ENCODE measurements around the gene SAT1. TPM values are rescaled to one million over a fixed set of nuclear protein-coding genes. Genes with fewer than 3 reads are reported as not detected.

The SAT1 gene
- polyA plus RNA-seq, 1 donor, result 38.2 TPM

DNA sequence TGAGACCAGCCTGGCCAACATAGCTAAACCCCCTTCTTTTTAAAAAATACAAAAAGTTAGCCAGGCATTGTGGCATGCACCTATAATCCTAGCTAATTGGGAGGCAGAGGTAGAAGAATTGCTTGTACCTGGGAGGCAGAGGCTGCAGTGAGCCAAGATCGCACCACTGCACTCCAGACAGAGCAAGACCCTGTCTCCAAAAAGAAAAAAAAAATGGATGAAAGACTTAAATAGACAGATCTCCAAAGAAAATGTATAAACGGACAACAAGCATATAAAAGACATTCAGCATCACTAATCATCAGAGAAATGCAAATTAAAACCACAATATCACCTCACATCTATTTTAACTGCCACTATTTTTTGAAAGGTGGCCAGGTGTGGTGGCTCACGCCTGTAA, 6.6 kb upstream of the SAT1 start:
- no peak for DNase-seq (ENCODE audit: low read depth)

DNA sequence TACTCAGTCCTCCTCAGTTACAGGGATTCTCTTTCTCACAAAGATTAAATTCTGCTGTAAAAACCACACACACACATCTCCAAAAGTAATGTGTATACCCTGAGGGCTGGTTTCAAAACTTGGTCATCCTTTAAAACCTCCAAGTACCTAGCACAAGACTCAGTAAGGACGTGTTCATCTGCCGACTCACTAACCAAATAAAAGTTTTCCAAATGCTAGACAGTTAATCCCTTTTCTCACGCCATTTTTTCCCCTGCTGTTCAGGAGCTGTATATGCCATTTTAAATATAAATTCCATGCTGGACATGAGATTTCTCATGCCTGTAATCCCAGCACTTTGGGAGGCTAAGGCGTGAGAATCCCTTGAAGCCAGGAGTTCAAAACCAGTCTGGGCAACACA, 3.9 kb upstream of the SAT1 start:
- no peak for DNase-seq (ENCODE audit: low read depth)

DNA sequence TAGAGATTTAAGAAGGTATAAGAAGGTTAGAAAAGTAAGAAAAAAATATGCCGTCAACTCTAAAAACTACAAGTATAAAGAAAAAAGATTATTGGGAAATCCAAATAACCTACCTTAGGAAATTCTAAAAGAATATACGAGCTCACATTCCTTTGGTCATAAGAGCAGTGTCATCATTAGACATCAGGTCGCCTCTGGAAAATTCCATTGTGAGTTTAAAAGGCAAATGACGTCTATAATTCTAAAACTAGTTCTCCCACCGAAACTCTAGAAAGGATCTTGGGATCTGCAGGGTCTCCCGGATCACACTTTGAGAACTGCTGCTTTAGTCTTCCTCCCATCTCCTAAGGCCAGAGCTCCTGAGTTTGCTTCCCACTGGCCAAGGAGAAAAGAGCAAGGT, 518 bp upstream of the SAT1 start:
- DNase-seq (ENCODE audit: low read depth), result no peak

DNA sequence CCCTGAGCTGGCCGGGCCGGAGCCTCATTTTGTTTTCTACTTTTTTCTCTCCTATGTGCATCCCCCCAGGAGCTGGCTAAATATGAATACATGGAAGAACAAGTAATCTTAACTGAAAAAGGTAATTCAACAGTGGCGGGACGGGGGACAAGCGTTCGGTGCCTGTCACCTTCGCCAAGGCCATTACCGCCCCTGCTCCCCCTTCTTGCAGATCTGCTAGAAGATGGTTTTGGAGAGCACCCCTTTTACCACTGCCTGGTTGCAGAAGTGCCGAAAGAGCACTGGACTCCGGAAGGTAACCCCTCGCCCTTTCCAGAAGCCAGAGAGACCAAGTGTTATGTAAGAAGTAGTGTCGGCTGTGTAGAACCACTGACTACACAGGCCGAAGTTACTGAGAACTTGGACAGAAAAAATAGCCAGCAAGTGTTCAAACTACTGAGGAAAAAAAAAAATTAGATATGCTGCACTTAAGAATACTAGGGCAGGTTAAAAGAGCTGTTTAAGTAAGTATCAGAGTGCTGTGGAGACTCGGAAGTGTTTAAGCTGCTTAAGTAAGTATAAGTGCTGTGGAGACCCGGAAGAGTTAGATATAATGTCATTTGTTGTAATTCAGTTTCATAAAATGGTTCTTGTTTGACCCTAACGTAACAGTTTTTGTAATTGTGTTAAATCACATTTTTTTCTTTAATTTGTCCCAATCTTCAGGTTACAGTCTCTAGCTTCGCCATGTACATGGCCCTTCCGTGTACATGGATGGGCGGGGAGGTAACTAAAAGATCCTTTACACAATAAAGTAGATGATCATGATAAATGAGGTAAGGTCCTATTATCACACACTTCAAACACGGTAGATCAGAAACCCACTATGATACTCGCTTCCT, 856 bp downstream of the SAT1 start:
- DNase-seq (ENCODE audit: low read depth), result no peak

DNA sequence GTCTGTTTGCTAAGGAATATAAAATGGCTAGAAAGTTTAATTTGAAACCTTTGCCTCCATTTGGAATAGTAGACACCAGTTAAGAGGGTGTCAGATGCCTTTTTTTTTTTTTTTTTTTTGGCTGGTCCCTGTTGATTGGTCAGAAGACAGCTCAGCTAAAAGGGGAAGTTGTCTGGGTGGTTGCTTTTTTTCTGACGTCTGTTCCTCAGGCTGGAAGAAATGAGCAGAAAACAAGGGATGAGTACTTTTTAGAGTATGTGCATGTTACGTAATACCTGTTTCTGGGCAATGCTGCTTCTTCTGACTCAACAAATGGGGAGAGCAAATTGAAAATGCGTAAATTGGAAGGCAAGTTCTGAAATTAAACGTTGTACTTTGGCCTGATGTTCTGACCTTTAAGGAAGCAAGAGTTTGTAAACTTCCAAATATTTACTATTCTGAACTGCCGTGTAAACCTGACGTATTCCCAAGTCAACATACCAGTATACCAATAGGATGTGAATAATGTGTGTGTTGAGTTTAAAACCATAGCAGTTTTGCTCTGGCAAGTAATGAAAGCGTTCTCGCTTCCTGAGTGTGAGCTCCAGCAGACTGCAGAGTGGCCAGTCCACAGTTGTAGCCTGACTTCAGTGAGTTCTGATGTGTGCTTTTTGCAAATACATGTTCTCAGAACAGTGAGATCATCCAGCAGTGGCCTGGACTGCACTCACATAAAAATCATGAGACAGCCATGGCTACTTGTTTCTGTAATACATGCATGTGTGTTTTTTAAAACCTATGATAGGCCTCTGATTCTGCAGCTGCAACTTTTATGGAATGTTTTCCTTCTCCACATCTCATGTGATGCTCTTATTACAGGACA, 1.7 kb downstream of the SAT1 start:
- no peak for DNase-seq (ENCODE audit: low read depth)

DNA sequence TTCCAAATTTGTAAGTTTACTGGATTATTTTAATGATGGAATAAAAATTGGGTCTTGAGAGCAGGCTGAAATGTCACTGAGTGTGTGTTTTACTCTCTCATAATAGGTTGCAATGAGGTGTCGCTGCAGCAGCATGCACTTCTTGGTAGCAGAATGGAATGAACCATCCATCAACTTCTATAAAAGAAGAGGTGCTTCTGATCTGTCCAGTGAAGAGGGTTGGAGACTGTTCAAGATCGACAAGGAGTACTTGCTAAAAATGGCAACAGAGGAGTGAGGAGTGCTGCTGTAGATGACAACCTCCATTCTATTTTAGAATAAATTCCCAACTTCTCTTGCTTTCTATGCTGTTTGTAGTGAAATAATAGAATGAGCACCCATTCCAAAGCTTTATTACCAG, 2.6 kb downstream of the SAT1 start:
- no peak for DNase-seq (ENCODE audit: low read depth)

DNA sequence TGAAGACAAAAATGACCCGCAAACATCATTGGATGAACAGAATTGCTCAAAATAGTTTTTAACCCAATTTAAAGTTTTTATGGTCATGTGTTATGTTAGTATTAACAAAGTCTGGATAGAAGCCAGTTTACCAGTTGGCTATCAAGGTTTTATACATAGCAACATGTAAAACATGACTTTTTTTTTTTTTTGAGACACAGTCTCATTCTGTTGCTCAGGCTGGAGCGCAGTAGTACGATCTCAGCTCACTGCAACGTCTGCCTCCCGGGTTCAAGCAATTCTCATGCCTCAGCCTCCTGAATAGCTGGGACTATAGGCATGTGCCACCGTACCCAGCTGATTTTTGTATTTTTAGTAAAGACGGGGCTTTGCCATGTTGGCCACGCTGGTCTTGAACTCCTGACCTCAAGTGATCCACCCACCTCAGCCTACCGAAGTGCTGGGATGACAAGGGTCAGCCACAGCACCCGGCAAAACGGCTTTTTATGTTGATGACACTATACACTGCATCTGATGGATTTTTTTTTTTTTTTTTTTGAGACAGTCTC, 3.4 kb downstream of the SAT1 start:
- no peak for DNase-seq (ENCODE audit: low read depth)

DNA sequence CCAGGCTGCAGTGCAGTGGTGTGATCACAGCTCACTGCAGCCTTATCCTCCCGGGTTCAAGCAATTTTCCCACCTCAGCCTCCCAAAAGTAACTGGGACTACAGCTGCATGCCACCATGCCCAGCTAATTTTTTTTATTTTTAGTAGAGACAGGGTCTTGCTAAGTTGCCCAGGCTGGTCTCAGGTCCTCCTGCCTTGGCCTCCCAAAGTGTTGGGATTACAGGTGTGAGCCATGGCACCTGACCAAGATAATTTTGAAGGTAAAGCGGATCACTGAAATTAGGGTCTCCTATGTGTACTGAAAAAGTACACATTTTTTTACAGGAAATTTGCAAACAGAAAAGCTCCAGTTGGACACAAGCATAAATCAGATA, 4.8 kb downstream of the SAT1 start:
- no peak for DNase-seq (ENCODE audit: low read depth)

DNA sequence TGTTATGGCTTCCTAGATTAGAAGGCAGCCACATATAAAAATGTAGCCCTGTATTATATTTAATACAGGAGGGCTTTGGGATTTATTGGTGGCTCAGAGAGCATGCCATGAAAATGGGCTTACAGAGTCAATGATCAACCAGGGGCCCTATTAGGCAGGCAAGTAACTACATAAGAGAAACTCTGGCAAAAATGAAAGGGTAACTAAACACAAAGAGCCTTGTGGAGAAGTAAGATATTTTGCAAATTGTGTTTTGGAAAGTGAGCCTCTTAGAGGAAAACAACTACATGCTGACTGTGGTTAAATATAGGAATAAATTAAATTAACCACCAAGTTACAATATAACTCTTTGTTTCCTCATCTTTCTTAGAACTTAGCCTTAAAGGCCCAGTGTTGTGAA, 5.5 kb downstream of the SAT1 start:
- no peak for DNase-seq (ENCODE audit: low read depth)

DNA sequence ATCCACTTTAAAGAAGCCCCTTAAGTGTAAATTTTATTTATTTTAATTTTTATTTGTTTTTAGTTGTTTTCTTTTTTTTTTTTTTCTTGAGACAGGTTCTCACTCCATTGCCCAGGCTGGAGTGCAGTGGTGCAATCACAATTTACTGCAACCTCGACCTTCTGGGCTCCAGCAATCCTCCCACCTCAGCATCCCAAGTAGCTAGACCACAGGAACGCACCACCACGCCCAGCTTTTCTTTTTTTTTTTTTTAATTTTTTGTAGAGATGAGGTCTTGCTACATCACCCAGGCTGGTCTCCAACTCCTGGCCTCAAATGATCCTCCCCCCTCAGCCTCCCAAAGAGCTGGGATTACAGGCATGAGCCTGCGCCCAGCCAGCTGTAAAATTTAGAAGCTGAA, 6.0 kb downstream of the SAT1 start:
- DNase-seq (ENCODE audit: low read depth), result no peak

DNA sequence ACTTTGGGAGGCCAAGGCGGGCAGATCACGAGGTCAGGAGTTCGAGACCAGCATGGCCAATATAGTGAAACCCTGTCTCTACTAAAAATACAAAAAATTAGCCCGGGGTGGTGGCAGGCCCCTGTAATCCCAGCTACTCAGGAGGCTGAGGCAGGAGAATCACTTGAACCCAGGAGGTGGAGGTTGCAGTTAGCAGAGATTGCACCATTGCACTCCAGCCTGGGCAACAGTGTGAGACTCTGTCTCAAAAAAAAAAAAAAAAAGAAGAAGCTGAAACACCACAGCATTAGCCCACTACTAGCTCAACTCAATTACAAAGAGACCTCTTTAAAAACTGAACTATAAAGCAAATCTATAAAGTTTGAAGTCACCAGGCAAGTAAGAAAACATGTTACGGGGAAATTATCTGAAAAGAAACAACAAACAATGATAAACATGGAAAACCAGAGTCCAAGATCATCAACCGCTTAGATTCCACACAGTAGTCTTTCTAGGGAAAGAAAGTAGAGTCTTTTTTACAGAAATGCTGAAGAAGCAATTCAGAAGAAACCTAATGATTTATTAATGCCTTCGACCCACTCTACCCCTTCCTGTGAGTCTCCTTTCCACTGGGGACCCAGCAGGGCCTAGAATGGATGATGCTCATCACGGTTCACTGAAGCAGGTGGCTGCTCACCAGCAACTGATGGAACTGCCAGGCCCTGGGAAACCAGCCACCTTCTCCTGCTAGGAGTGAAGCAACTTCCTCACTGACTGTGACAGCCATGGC, 6.6 kb downstream of the SAT1 start:
- no peak for DNase-seq (ENCODE audit: low read depth)

DNA sequence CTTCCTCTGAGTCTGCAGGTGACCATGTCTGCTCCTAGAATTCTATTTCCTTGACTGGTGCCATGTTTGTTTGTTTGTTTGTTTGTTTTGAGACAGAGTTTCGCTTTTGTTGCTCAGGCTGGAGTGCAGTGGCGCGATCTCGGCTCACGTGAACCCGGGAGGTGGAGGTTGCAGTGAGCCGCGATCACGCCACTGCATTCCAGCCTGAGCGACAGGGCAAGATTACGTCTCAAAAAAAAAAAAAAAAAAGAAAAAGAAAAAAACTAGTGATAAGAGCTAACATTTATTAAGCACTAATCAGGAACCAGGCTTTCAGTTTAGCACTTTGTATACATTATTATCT, 7.2 kb downstream of the SAT1 start:
- no peak for DNase-seq (ENCODE audit: low read depth)

DNA sequence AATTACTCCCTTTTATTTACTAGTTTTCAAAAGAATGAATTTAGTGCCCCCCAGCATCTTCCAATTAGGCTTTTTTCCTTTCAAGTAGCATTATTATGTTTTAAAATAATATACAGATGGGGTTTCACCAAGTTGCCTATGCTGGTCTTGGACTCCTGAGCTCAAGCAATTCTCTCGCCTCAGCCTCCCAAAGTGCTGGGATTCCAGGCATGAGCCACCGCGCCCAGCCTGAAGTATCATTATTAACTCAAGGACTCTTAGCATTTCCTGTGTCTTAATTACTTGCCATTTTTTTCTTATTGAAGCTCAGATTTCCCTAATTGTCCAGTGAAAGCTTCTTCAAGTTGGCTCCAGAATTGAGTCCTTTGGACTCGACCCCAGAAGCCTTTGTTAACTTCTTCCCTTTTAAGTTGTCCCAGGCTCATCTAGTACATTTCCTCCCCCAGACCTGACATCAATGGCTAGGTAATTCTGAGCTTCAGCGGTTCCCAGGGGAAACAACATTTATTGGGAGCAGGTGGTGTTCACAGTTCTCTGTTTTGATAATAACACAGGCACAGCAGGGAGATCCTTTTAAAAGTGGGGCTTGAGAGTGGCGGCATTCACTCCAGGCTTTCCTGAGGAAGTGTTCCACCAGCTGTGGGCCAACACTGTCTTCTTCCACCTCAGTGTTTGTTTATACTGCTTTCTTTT, 10.0 kb downstream of the SAT1 start:
- no peak for DNase-seq (ENCODE audit: low read depth)

DNA sequence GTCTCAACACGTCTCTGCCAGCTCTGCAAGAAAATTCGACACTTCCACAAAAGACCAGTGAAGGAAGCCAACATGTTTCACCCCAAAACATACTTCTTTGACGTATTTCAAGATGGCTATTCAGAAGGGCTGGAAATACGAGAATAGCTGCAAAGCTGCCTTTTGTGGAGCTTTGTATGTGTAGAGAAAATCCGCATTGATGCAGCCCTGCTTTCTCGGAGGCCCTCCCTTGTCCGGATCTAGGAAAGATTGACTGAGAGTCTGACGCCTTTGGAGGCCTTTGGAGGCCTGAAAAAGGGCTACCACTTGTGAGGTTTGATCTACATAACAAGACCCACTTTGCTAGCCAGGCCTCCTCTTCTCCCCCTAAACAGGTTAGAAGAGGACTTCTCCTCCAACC, 12.2 kb downstream of the SAT1 start:
- DNase-seq (ENCODE audit: low read depth), result no peak

DNA sequence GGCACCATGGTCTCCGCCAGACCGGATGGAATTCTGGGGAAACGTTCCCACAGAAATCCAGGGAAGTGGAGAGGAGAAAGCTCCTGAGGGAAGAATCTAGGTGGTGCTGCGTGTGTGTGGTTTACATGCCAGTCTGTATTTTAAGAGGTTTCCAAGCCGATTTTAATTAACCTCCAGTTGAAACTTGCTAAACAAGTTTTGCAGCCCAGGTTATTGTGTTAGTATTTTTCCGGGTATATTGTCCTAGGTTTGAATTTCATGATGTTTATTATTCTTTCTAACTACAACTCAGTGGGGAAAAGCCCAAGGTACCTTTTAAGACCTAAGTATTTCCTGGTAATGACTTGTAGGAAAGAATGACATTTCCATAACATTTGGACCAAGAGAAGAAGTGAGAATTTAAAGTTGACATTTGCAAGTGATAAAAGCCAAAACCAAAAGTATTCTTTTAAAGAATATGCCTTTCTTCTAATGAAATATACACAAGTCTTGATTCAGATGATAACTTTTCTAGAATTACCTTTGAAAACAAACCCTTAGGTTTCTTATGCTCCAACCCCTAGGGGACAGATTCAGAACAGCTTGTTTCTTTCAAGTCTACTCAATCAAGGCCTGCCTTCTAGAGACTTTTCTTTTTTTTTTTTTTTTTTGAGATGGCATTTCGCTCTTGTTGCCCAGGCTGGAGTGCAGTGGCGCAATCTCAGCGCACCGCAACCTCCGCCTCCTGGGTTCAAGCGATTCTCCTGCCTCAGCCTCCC, 14.6 kb downstream of the SAT1 start:
- DNase-seq (ENCODE audit: low read depth), result no peak

DNA sequence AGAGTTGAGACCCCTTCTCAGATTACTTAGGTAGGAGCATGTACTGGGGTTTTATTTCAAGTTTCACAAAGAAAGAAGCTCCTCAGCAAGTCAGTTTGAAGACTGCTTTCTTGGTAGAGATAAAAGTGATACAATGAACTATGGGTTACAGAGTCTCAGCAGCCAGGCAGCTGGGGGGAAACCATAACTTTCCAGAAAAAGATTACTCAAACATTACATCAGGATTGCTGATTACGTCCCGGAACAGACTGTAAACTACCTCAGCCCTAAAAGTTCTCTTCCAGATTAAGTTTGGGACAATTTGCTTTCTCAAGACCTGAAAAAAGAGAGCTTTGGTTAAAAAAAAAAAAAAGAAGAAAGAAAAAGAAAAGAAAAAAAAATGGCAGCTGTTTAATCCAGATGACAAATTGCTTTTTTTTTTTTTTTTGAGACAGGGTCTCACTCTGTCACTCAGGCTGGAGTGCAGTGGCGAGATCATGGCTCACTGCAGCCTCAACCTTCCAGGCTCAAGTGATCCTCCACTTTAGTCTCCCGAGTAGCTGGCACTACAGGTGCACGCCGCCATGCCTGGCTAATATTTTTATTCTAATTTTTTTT, 16.6 kb downstream of the SAT1 start:
- no peak for DNase-seq (ENCODE audit: low read depth)

DNA sequence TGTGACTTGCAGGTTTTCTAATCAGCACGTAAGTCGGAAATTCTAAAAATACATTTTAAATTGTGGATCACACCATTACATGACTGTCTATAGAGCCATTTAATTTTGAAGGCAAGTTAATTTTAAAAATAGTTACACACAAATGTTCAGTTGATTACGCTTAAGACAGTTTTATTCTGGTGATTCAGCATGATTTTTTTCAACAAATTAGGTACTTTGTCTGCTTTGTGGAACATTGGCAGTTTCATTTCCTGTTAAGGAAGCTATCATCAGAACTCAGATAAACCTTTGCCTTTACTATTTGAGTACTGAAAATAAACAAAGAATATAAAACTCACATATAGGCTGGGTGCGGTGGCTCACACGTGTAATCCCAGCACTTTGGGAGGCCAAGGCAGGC, 19.5 kb downstream of the SAT1 start:
- DNase-seq (ENCODE audit: low read depth), result no peak

DNA sequence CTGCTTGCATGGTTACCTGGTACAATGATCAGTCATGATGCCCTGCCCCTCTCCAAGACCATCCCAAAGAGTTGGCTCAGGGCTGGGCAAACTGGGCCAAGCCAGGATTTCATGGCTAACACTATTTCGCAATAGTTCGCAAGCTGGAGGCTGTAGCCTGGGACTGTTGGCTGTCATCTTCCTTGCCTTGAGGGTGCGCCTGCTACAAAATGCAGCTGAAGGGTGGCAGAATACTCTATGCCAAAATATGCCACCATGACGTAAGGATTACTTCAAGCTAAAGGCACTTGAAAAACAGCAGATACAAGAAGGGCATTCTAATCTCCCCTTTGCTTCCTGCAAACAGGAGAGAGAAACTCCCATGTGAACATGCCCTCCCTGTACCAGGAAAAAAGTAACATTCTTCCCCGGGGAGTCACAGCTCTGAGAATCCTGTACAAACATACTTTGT, 21.0 kb downstream of the SAT1 start:
- DNase-seq (ENCODE audit: low read depth), result no peak

DNA sequence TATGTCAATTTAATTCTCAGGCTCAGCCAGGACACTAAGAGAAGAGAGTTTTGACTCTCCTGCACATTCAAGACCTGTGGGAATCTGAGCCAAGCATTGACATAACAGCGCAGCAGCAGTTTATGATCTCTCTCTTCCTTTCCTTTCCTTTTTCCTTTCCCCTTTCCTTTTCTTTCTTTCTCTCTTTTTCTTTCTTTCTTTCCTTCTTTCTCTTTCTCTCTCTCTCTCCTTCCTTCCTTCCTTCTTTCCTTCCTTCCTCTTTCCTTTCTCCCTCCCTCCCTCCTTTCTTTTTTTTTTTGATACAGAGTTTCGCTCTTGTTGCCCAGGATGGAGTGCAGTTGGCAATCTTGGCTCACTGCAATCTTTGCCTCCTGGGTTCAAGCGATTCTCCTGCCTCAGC, 21.6 kb downstream of the SAT1 start:
- no peak for DNase-seq (ENCODE audit: low read depth)

DNA sequence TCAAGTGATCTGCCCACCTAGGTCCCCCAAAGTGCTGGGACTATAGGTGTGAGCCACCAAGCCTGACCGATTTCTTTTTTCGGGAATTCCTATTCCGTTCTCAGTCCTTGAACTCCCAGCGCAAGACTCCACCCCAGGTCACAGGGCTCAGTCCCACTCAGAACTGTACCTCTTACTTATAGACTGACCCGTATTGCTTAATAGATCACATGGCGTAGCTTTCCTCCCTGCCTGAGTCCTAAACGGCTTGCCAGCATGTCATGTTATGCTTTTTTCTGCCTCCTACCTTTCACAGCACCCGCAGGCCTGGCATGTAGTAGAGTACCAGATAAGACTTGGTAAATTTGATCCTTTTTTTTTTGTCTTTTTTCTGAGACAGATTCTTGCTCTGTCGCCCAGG, 22.4 kb downstream of the SAT1 start:
- no peak for DNase-seq (ENCODE audit: low read depth)
